Fibroblast of villous mesenchyme (primary cell): Measurements from ENCODE around the gene ANAPC4. TPM values are rescaled to one million over a fixed set of nuclear protein-coding genes. Genes with fewer than 3 reads are reported as not detected.
"Not testable (repeated sequence)": the region's sequence is repeated elsewhere in the genome, so short reads cannot be mapped to it uniquely, and the experiment has no call there.

Source experiments
- DNase-seq: peaks from one replicate; pipeline ENCODE4 v3.0.0-alpha.2; 2010; ENCODE audit warnings: low read depth
- H3K4me3 ChIP-seq: 2 replicates; pipeline ENCODE4 v1.5.1; 2011; ENCODE audit warnings: low read depth, mild to moderate bottlenecking, low read length
- total RNA-seq: library from RNA; depleted of rRNA; stranded (reverse); fragments of >200 nt; gene quantifications from 2 replicates; pipeline ENCODE4 v1.2.3, GENCODE V29; 2012
- TF ChIP-seq, protein P1 (sequence below): IDR thresholded peaks from 2 replicates; pipeline ENCODE4 v1.5.1; 2012; ENCODE audit warnings: low read depth, mild to moderate bottlenecking, low read length; ENCODE audit not compliant: insufficient read depth

The ANAPC4 gene
- total RNA-seq, 1 donor, result 27.6 TPM

DNA sequence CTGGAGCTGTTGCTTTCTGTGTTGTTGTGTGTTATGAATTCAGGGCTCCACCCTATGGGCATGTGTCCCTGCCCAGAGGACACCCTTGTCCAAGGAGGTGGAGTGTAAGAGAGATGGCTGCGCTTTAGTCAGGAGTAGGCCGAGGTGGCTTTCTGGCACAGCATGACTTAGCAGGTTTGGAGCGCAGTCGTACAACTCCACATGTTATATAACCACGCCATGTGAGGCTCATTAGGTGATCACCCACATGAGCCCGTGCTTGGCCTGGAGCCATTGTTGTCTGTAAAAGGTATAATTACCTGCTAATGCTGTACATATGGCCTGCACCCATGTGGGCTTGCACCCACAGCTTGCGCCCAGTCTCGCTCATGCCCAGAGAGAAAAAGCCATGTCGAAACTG is 15.8 kb upstream of the ANAPC4 start:
- no peak overlapping the region for H3K4me3 ChIP-seq
- TF ChIP-seq, protein P1, sequence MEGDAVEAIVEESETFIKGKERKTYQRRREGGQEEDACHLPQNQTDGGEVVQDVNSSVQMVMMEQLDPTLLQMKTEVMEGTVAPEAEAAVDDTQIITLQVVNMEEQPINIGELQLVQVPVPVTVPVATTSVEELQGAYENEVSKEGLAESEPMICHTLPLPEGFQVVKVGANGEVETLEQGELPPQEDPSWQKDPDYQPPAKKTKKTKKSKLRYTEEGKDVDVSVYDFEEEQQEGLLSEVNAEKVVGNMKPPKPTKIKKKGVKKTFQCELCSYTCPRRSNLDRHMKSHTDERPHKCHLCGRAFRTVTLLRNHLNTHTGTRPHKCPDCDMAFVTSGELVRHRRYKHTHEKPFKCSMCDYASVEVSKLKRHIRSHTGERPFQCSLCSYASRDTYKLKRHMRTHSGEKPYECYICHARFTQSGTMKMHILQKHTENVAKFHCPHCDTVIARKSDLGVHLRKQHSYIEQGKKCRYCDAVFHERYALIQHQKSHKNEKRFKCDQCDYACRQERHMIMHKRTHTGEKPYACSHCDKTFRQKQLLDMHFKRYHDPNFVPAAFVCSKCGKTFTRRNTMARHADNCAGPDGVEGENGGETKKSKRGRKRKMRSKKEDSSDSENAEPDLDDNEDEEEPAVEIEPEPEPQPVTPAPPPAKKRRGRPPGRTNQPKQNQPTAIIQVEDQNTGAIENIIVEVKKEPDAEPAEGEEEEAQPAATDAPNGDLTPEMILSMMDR, result no peak
- DNase-seq, result no peak

DNA sequence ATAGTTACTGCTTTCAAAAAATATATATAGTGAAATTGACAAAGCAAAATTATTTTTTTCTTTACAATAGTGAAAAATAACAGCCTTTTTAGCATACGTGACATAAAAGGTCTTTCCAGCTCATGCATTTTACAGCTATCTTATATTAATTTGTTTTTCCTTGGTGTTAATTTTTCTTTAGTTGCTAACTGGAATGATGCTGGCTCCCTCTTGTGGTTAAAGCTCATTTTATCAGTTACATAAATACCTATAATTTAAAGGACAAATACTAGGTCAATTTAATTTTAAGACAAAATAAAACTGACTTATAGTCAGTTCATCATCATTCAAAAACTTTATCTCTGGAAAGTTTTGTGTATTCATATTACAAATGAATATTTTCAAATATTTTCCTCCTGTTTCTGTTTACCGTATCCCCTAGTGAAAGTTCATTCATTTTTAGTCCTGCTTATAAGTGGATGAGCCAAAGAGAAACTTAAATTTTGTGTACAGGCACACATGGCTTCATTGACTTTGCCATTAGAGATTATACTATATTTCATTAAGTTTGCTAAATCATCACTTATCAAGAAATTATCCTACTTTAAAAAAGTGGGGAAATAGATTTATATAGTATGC is 9.9 kb upstream of the ANAPC4 start:
- TF ChIP-seq, protein P1, result peak; percentile 66
- peak; percentile 70 for DNase-seq
- no peak overlapping the region for H3K4me3 ChIP-seq

DNA sequence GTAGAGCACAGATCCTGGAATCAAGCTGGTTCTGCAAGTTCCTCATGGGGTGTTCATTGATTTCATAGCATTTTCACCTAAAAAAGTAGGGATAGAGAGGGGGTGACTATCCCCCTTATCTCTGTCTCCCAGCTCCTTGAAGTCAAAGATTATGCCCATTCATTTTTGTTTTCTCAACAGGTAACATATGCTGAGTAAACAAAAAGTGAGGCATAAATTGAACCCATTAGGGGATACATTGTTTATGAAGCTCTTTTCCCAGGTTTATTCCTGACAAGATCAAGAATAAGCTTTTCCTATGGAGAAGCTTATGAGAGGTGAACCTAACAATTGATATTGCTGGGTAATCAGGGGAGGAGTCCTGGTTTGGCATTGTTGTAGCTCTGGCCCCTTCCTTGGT is 9.2 kb upstream of the ANAPC4 start:
- DNase-seq, result no peak
- TF ChIP-seq, protein P1, result no peak
- no peak overlapping the region for H3K4me3 ChIP-seq

DNA sequence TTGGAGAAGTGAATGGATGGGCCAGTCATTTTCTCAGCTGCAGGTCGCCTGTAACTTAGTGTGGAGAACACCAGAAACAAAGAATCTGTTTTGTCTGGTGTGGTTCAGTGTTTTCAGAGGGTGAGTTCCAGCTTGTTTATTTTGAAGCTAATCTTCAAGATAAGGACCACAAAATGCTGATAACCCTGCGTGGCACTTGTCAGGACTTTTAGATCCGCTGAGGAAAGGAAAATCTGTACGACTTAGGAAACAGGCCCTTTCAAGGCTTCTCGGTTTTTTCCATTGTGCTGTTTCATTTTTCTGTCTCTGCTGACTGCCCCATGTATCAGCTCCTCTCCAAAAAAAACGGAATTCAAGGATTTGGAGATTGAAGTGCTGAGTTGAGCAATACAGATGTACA is 8.7 kb upstream of the ANAPC4 start:
- TF ChIP-seq, protein P1, result no peak
- peak; percentile 72 for DNase-seq
- no peak overlapping the region for H3K4me3 ChIP-seq

DNA sequence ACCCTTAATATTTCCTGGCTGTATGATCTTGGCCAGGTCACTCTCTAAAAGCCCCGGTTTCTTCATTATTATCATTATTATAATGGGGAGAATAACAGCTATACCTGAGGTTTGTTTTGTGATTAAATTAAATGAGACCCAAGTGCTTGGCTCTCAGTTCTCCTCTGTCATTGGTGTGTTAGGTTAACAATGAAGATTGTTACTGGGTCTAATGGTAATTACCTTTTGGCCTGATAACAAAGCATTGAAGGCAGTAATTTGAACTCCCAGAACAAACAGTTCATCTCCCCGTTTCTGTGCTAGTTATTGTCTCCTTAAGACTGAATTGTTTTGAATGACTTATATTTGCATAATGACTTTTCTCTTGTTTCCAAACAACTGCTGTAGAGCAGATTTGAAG is 6.8 kb upstream of the ANAPC4 start:
- no peak for DNase-seq
- H3K4me3 ChIP-seq, result no peak overlapping the region
- TF ChIP-seq, protein P1, result no peak

DNA sequence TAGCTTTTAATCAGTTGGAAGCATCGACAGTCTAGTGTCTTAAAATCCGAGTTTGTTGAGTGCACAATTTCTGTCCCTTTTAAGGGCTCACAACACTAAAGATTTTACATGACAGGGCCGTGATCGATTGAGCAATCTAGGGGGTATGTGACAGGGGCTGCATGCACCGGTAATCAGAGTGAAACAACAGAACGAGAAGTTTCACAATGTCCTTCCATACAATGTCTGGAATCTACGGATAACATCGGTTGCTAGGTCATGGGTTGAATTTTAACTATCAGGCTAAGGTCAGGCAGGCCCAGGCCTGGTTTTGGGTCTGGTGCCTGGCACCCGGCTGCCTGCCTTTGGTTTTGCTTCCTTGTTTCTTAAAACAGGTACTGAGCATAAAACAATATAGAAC is 4.5 kb upstream of the ANAPC4 start:
- DNase-seq, H3K4me3 ChIP-seq: not testable (repeated sequence)

DNA sequence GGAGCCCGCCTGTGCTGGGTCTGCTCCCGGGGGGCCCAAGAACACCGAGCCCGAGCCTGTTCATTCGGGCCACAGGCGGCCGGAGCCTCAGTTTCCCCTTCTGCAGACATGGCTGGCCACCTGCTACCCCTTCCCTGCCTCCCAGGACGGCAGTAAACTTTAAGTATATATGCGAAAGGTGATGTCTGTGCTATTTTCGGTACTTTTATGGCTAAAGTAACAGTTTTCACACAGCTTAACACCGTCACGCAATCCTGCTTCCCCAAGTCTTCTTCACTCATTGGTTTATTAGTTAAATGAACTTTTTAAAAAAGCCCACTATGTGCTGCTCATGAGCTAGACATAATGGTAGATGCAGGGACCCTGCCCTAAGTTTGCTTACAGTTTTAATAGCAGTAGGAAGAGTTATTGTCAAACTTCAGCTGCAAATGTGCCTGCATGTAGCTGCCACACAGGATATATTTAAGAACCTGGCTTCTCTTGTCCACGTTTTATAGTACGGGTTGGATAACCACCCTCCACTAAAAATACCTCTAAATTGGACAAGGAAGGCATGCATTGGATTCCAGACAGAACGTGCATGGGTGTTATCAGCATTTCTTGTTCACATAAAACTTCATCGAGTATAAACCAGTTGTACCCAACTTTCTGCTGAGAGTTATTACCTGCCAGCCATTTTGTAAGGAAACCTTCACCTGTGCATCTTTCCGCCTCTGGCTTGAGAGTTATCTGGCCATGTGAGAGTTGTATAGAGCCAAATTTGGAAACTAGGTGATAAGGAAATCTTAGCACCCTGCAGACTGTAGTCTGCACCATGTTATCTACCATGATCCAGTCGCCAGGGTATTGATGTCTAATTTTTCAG is 741 bp downstream of the ANAPC4 start:
- TF ChIP-seq, protein P1, result no peak
- DNase-seq, result no peak
- peak overlapping the region; percentile 94 for H3K4me3 ChIP-seq
